HuH-7.5 (cell line): ENCODE results near the gene POU6F1.
A peak's percentile ranks its signal among the peaks of the same experiment; 100 is the strongest.

Experiments used
- DNase-seq: peaks from one replicate; pipeline ENCODE4 v3.0.0; 2011; ENCODE audit warnings: low spot score

The POU6F1 gene

GRCh38 chr12:51198568-51199365, 19.1 kb downstream of the POU6F1 start:
- DNase-seq: peak; percentile 49

GRCh38 chr12:51197736-51198567, 19.9 kb downstream of the POU6F1 start:
- no peak for DNase-seq

GRCh38 chr12:51196547-51196946, 21.3 kb downstream of the POU6F1 start:
- DNase-seq: no peak

- no peak for DNase-seq
These were observed 22.0 kb downstream of the POU6F1 start for GRCh38 chr12:51195841-51196240.

GRCh38 chr12:51192284-51192671, 25.6 kb downstream of the POU6F1 start:
- no peak for DNase-seq

- DNase-seq: no peak
These were observed 26.2 kb downstream of the POU6F1 start for GRCh38 chr12:51191516-51192283.

- DNase-seq: no peak
These were observed 27.0 kb downstream of the POU6F1 start for GRCh38 chr12:51190820-51191219.

- DNase-seq: no peak
These were observed 28.0 kb downstream of the POU6F1 start for GRCh38 chr12:51189790-51190355.

- DNase-seq: no peak
These were observed 29.4 kb downstream of the POU6F1 start for GRCh38 chr12:51188359-51189051.

- DNase-seq: peak; percentile 5
These were observed 30.4 kb downstream of the POU6F1 start for GRCh38 chr12:51187370-51187987.

GRCh38 chr12:51186465-51187085, 31.3 kb downstream of the POU6F1 start:
- DNase-seq: peak; percentile 1

- DNase-seq: no peak
These were observed 32.6 kb downstream of the POU6F1 start for GRCh38 chr12:51185171-51185717.

GRCh38 chr12:51183816-51184215, 34.0 kb downstream of the POU6F1 start:
- DNase-seq: no peak

- no peak for DNase-seq
These were observed 34.5 kb downstream of the POU6F1 start for GRCh38 chr12:51183349-51183748.

GRCh38 chr12:51181558-51181957, 36.3 kb downstream of the POU6F1 start:
- DNase-seq: no peak

- no peak for DNase-seq
These were observed 40.0 kb downstream of the POU6F1 start for GRCh38 chr12:51177897-51178296.

GRCh38 chr12:51174501-51174900, 43.4 kb downstream of the POU6F1 start:
- DNase-seq: no peak

GRCh38 chr12:51172515-51173431, 45.1 kb downstream of the POU6F1 start, which contains the start of gene TFCP2:
TSS of gene TFCP2 (minus strand) at chr12:51173135. CDS start at chr12:51172422, 713 bp downstream.
- peak; percentile 74 for DNase-seq
